Stomach (tissue), 4 donors: Measurements from ENCODE around the gene PPP1R3E.

Experiments
- CTCF ChIP-seq, 7 experiments: fragments of 450-650 bp in 4 of 7; fragments of 200-600 bp in 3 of 7; sonication (generic) in 3 of 7; IDR thresholded peaks; one replicate each; pipeline ENCODE4 v1.5.1; 2016 to 2019; ENCODE audit warnings: antibody characterized with exemption in 7 of 7, control low read depth in 2 of 7, mild to moderate bottlenecking in 1 of 7
- EP300 ChIP-seq: sonication (generic); formaldehyde crosslinking; IDR thresholded peaks from one replicate; pipeline ENCODE4 v1.6.1; 2017; ENCODE audit warnings: antibody characterized with exemption
- POLR2A ChIP-seq, 4 donors: fragments of 450-650 bp; IDR thresholded peaks; one replicate each; pipeline ENCODE4 v1.6.1; 2016; ENCODE audit warnings: antibody characterized with exemption in 4 of 4, control low read depth in 2 of 4, mild to moderate bottlenecking in 1 of 4, moderate library complexity in 1 of 4

- TF ChIP-seq CTCF (IDR thresholded peaks at IDR 0.05) (no peak), POLR2A (IDR thresholded peaks at IDR 0.05) (no peak), EP300 (no peak)
Observed at GRCh38 chr14:23258256-23258655, 44.4 kb downstream of the PPP1R3E start.
